Measurements from ENCODE around the gene SLC23A2.
"Not testable (repeated sequence)": the region's sequence is repeated elsewhere in the genome, so short reads cannot be mapped to it uniquely, and the experiment has no call there.

Gene SLC23A2

DNA sequence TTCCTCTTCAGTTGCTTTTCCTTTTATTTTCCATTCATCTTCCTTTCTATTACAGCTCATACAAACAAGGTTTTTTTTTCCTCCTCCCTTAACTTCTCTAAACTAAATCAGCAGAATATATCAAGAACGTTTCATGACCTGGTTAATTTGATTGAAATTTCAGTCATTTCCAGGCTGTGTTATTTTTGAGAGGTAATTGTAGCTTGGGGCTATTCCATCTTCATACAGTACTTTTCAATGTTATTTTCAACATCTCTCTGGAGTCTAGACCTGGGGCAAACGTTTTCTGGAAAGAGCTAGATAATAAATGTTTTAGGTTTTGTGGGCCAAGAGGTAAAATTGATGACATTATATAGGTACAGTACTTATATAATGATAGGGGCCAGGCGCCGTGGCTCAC is 4.0 kb upstream of the SLC23A2 start:
- no peak for DNase-seq

- DNase-seq = not testable (repeated sequence)
These were observed 3.5 kb upstream of the SLC23A2 start for GRCh38 chr20:5004825-5005224.

- DNase-seq = no peak
These were observed 2.3 kb upstream of the SLC23A2 start for GRCh38 chr20:5003626-5004025.

DNA sequence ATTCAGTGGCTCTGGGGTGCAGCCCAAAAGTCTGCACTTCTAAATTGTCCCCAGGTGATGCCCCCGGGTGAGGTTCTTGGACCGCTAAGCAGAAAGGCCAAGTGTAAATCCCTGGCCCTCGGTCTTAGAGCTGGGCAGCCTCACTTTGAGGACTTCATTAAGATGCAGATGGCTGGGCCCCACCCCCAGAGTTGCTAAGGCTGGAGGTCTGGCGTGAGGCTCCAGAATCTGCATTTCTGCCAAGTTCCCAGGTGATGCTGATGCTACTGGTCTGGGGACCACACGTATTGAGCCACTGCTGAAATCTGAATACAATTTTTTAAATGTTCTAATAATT is 735 bp upstream of the SLC23A2 start:
- DNase-seq = no peak

DNA sequence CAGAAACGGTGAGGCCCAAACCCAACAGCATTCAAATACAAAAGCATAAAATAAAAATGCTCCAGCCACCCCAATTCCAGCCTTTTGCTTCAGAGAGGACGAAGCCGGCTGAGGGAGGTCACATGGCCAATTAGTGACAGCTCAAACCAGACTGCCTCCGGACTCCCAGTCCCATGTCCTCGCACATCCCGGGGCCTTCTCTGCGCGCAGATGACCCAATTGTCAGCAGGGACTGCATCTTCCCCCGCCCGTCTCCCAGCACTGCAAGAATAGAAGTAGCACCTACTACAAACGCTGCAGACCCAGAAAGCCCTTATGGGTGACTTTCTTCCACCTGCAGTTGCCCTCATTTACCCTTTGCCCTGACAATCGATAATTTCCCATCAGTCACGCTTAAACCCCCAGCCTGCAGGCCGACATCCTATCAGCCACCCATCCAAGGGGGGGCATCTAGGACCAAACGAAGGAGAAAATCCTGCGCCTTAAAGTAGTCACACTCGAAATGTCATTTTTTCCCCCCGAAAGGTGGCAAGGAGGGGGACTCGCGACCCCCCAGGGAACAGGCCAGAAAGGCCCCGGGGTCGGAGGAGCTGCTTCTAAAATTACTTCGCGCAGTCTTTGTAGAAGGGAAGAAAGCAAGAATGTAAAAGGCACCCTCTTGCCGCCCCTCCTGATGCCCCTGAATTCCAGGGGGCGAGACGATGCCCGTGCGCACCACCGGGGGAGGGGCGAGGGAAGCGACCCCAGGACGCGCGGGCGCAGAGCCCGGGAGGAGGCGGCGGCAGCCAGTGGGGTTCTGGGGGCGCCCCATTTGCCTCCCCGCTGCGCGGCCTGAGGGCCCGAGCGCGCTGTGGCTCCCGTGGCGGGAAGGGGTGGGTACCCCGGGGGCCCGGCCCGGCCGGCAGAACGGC is 792 bp downstream of the SLC23A2 start:
- peak in 2 of 5 donors; percentile 11 to 18 for DNase-seq

GRCh38 chr20:4999788-5000187 is 1.5 kb downstream of the SLC23A2 start:
- no peak for DNase-seq

- DNase-seq = no peak
These were observed 3.1 kb downstream of the SLC23A2 start for GRCh38 chr20:4998160-4998651.

DNA sequence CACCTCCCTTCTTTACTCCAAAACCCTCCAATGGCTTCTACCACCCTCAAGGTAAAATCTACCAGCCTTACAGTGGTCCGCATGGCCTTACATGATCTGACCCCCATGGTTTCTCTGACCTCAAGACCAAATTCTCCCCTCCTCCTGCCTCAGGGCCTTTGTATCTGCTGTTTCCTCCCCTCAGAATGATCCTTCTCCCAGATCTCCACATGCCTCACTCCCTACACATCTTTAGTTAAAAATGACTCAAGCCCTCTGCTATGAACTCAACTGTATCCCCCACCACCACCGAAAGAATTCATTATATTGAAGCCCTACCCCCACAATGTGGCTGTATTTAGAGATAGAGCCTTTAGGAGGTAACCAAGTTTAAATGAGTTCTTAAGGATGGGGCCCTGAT is 4.1 kb downstream of the SLC23A2 start:
- no peak for DNase-seq

- DNase-seq = no peak
These were observed 11.7 kb downstream of the SLC23A2 start for GRCh38 chr20:4989570-4989969.

DNA sequence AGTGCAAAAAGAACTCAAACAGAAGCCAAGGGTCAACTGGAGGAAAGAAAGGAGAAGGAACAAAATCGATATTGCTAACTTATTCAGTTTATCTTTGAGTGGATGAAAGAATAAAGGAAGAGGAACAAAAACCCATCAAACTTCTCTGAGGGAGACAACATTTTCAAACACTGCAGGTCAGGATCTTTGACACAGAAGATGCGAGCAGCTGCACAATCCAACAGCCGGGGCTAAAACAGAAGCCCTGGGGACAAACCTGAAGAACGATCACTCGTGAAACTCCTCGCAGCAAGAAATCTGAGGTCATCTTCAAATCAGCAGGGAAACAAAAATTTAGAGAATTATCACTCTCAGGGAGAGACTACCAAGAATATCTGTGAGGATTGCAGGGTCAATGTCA is 14.2 kb downstream of the SLC23A2 start:
- no peak for DNase-seq

- no peak for DNase-seq
These were observed 15.7 kb downstream of the SLC23A2 start for GRCh38 chr20:4985658-4986057.

GRCh38 chr20:4982281-4982680 is 19.0 kb downstream of the SLC23A2 start:
- DNase-seq = no peak

GRCh38 chr20:4979841-4980410 is 21.4 kb downstream of the SLC23A2 start:
- DNase-seq = no peak

GRCh38 chr20:4978050-4978918 is 23.0 kb downstream of the SLC23A2 start:
- DNase-seq = no peak

GRCh38 chr20:4976014-4976413 is 25.3 kb downstream of the SLC23A2 start:
- not testable (repeated sequence) for DNase-seq

- peak in 1 of 5 donors; percentile 64 for DNase-seq
These were observed 27.8 kb downstream of the SLC23A2 start for GRCh38 chr20:4973330-4974097.

- DNase-seq = no peak
These were observed 28.6 kb downstream of the SLC23A2 start for GRCh38 chr20:4972506-4973251.

DNA sequence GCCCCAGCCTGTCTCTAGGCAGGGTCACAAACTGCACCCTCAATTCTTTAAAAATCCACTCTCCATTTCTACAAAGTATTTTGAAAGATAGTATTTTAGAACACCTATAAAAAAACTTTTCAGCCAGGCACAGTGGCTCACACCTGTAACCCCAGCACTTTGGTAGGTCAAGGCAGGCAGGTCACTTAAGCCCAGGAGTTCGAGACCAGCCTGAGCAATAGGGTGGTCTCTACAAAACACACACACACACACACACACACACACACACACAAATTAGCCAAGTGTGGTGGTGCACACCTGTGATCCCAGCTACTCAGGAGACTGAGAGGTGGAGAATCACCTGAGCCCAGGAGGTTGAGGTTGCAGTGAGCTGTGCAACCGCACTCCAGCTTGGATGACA is 30.2 kb downstream of the SLC23A2 start:
- no peak for DNase-seq

DNA sequence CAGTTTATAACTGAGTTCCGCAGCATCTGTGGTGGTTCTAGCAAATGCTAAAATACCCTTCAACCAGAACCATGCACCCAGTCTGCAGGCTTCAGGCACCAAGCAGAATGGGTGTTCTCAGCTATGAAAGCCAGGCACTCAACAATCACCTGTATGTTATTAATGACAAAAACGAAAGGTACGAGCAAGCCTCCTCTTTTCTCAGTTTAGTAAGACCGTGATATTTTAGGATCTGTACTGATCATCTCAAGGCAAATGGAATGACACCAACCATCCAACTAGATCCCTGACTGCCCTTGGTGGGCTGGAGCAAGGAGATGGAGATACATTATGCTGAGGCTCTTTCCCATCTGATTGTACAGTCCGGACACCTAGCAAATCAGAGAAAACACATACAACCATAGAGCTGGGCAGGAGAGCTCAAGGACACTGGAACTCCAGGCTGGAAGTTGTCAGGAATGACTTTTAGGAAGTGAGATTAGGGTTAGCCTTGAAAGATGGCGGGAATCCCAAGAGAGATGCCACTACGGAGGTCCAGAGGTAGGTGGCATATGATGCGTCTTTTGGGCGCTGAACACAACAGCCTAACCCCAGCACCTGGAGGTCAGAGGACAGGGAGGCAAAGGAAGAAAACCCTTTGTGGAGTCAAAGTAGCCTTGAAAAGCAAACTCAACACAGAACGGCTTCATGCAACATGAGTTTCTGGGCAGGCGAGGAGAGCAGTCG is 33.4 kb downstream of the SLC23A2 start:
- DNase-seq = no peak

- DNase-seq = no peak
These were observed 34.2 kb downstream of the SLC23A2 start for GRCh38 chr20:4966826-4967751.
